Measurements from ENCODE around the gene ZSCAN21. TPM values are rescaled to one million over a fixed set of nuclear protein-coding genes. Genes with fewer than 3 reads are reported as not detected.
A peak's percentile ranks its signal among the peaks of the same experiment; 100 is the strongest.

Gene ZSCAN21
- total and polyA plus RNA-seq, 10 of the 15 experiments (the other 5 are each of a cell fraction or from before 2014, with no cell fraction given): 1.9 to 9.6 (median 7.1) TPM

DNA sequence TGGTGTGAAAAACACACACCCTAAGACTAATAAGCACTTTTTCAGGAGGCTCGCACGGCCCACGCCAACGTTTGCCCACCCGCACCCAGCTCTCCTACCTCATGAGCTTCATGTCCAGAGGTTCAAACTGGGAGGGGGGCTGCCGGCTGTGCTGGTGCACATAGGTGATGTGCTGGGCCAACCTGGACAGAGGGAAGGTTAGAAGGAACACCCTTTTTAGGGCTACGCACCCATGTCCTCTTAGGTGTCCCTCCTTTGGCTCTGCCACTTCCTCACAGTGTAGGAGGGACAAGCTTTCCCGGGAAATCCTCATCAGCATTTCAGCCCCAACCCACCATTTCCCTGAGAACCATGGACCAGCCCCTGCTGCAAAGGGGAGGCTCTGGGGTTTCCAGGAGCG, 45.7 kb downstream of the ZSCAN21 start:
- Histone ChIP-seq H3K27ac (ENCODE audit: control insufficient read depth, insufficient read depth) (no peak overlapping the region), H3K79me2 (ENCODE audit: control insufficient read depth, insufficient read depth, low read length) (peaks cover 18% of the 10 kb centered on the region), H3K27me3 (replicated peaks in 1 of 2; ENCODE audit: control insufficient read depth in 2 of 2, insufficient read depth in 2 of 2, low read length in 1 of 2) (no peaks in the 10 kb centered on the region), H3K36me3 (ENCODE audit: control insufficient read depth in 2 of 2, insufficient read depth in 2 of 2, low read length in 1 of 2) (peaks cover 57 to 69% of the 10 kb centered on the region in 2 experiments), H4K20me1 (ENCODE audit: control insufficient read depth, insufficient read depth) (peaks cover 3% of the 10 kb centered on the region; the same call in 1 of the 2 replicates), H2AFZ (ENCODE audit: control insufficient read depth, low read depth, low read length) (no peak overlapping the region), H3K4me2 (ENCODE audit: control insufficient read depth, insufficient read depth) (no peak overlapping the region), H3K9ac (ENCODE audit: control insufficient read depth, insufficient read depth, low read length) (no peak overlapping the region), H3K4me1 (ENCODE audit: control insufficient read depth, insufficient read depth, low read length) (peaks cover 10% of the 10 kb centered on the region), H3K4me3 (no peak overlapping the region), H3K9me3 (replicated peaks; ENCODE audit: control insufficient read depth, insufficient read depth, low read length) (no peaks in the 10 kb centered on the region)
- FAIRE-seq (no peak), DNase-seq (ENCODE audit: low read depth, low spot score) (no peak), ATAC-seq (no peak)
- intact Hi-C loops (cut with micrococcal nuclease; ENCODE audit: unreplicated experiment): no loop called here
- ChIA-PET POLR2A (no interaction called here), RAD21 (ENCODE audit: unreplicated experiment) (no interaction called here), CTCF (interaction anchor here (0.8 to 1.5 kb wide), 2 partner anchors 10 to 76 kb away, joined by 3 read pairs; no protein-coding TSS in a partner anchor), SMC1A (ENCODE audit: uncharacterized antibody, unreplicated experiment) (interaction anchor here (1.6 kb wide), 1 partner anchor 37 kb away, joined by 5 read pairs; no protein-coding TSS in a partner anchor)
- BruUV-seq (replicated peaks): no TSS peak
- no peak for TF ChIP-seq RAD21 (IDR thresholded peaks at IDR 0.05; ENCODE audit: insufficient read depth, low read depth, low read length)
- TF ChIP-seq CUX1 (IDR thresholded peaks at IDR 0.05; ENCODE audit: insufficient replicate concordance, low read depth, low read length): no peak
- no peak for TF ChIP-seq EP300 (IDR thresholded peaks at IDR 0.05; ENCODE audit: borderline replicate concordance in 1 of 2, control insufficient read depth in 1 of 2, low read depth in 2 of 2, low read length in 2 of 2)
- TF ChIP-seq KDM1A (IDR thresholded peaks at IDR 0.05; ENCODE audit: borderline replicate concordance): no peak
- no peak for TF ChIP-seq BCL3 (IDR thresholded peaks at IDR 0.05; ENCODE audit: borderline replicate concordance, insufficient read depth, low read depth, low read length, poor library complexity, severe bottlenecking)
- TF ChIP-seq POLR2A (IDR thresholded peaks at IDR 0.05; ENCODE audit: low read depth, low read length): peak; percentile 41
- no peak for TF ChIP-seq PAX5 (IDR thresholded peaks at IDR 0.05; ENCODE audit: borderline replicate concordance, low read depth, low read length)
- TF ChIP-seq, protein P1, sequence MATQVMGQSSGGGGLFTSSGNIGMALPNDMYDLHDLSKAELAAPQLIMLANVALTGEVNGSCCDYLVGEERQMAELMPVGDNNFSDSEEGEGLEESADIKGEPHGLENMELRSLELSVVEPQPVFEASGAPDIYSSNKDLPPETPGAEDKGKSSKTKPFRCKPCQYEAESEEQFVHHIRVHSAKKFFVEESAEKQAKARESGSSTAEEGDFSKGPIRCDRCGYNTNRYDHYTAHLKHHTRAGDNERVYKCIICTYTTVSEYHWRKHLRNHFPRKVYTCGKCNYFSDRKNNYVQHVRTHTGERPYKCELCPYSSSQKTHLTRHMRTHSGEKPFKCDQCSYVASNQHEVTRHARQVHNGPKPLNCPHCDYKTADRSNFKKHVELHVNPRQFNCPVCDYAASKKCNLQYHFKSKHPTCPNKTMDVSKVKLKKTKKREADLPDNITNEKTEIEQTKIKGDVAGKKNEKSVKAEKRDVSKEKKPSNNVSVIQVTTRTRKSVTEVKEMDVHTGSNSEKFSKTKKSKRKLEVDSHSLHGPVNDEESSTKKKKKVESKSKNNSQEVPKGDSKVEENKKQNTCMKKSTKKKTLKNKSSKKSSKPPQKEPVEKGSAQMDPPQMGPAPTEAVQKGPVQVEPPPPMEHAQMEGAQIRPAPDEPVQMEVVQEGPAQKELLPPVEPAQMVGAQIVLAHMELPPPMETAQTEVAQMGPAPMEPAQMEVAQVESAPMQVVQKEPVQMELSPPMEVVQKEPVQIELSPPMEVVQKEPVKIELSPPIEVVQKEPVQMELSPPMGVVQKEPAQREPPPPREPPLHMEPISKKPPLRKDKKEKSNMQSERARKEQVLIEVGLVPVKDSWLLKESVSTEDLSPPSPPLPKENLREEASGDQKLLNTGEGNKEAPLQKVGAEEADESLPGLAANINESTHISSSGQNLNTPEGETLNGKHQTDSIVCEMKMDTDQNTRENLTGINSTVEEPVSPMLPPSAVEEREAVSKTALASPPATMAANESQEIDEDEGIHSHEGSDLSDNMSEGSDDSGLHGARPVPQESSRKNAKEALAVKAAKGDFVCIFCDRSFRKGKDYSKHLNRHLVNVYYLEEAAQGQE (IDR thresholded peaks at IDR 0.05; ENCODE audit: low read depth, low read length): no peak
- TF ChIP-seq POLR2AphosphoS5 (IDR thresholded peaks at IDR 0.05; ENCODE audit: low read length): peak; percentile 50; the same call in 1 of the 2 replicates
- in situ Hi-C loops (cut with MboI): no loop called here
- 90% methylated on average over 9 of the region's 9 CpGs for WGBS (ENCODE audit: insufficient coverage, insufficient replicate concordance, low lambda C conversion rate, missing lambda C conversion rate)

Measured in GM12878 (cell line).